Trophoblast cell (in vitro differentiated cells and primary cell): ENCODE results near the gene POM121.
"Not testable (repeated sequence)": the region's sequence is repeated elsewhere in the genome, so short reads cannot be mapped to it uniquely, and the experiment has no call there.

Experiments used
- DNase-seq, 2 donors: peaks; one replicate each; pipeline ENCODE4 v3.0.0-alpha.2; 2016
- H2AFZ ChIP-seq: 2 replicates; pipeline ENCODE4 v1.6.1; 2013; ENCODE audit warnings: low read length, moderate library complexity, mild to moderate bottlenecking; ENCODE audit not compliant: insufficient read depth, poor library complexity
- H2AK5ac ChIP-seq: 2 replicates; pipeline ENCODE4 v1.6.1; 2013; ENCODE audit warnings: mild to moderate bottlenecking, low read length
- H2BK120ac ChIP-seq: 2 replicates; pipeline ENCODE4 v1.6.1; 2013; ENCODE audit warnings: low read length, mild to moderate bottlenecking, moderate library complexity; ENCODE audit not compliant: insufficient read depth, poor library complexity
- H2BK12ac ChIP-seq: 2 replicates; pipeline ENCODE4 v1.6.1; 2013; ENCODE audit warnings: mild to moderate bottlenecking, low read length, moderate library complexity
- H2BK5ac ChIP-seq: 2 replicates; pipeline ENCODE4 v1.6.1; 2013; ENCODE audit warnings: low read length, low read depth, moderate library complexity, mild to moderate bottlenecking; ENCODE audit not compliant: poor library complexity
- H3K14ac ChIP-seq: 2 replicates; pipeline ENCODE4 v1.6.1; 2013; ENCODE audit warnings: mild to moderate bottlenecking, low read length
- H3K18ac ChIP-seq: 2 replicates; pipeline ENCODE4 v1.6.1; 2013; ENCODE audit warnings: mild to moderate bottlenecking, low read length
- H3K23ac ChIP-seq: 2 replicates; pipeline ENCODE4 v1.6.1; 2013; ENCODE audit warnings: low read length
- H3K27ac ChIP-seq: 2 replicates; pipeline ENCODE4 v1.5.1; 2013; ENCODE audit warnings: low read depth, mild to moderate bottlenecking, inconsistent platforms, low read length, moderate library complexity
- H3K27me3 ChIP-seq: 2 replicates; pipeline ENCODE4 v1.6.1; 2013; ENCODE audit warnings: inconsistent platforms, mild to moderate bottlenecking, low read length, moderate library complexity; ENCODE audit not compliant: insufficient read depth
- H3K36me3 ChIP-seq, 2 experiments: 1 replicate in 1 of 2; 2 replicates in 1 of 2; pipeline ENCODE4 v1.6.1; 2013; ENCODE audit warnings: low read length in 2 of 2, mild to moderate bottlenecking in 2 of 2, moderate library complexity in 1 of 2; ENCODE audit not compliant: insufficient read depth in 2 of 2, control insufficient read depth in 1 of 2
- H3K4ac ChIP-seq: 2 replicates; pipeline ENCODE4 v1.6.1; 2013; ENCODE audit warnings: low read depth, mild to moderate bottlenecking, low read length, moderate library complexity
- H3K4me1 ChIP-seq, 2 experiments: 1 replicate in 1 of 2; 2 replicates in 1 of 2; pipeline ENCODE4 v1.6.1; 2013; ENCODE audit warnings: low read length in 2 of 2, mild to moderate bottlenecking in 2 of 2, moderate library complexity in 1 of 2; ENCODE audit not compliant: insufficient read depth in 2 of 2, control insufficient read depth in 1 of 2
- H3K4me2 ChIP-seq: 2 replicates; pipeline ENCODE4 v1.6.1; 2013; ENCODE audit warnings: inconsistent platforms, mild to moderate bottlenecking, low read length, moderate library complexity
- H3K4me3 ChIP-seq: 2 replicates; pipeline ENCODE4 v1.5.1; 2013; ENCODE audit warnings: mild to moderate bottlenecking, low read depth, low read length, inconsistent platforms
- H3K79me1 ChIP-seq: one replicate; pipeline ENCODE4 v1.6.1; 2013; ENCODE audit warnings: low read length
- H3K79me2 ChIP-seq: 2 replicates; pipeline ENCODE4 v1.6.1; 2013; ENCODE audit warnings: low read length, mild to moderate bottlenecking; ENCODE audit not compliant: control insufficient read depth, insufficient read depth, poor library complexity
- H3K9ac ChIP-seq: 2 replicates; pipeline ENCODE4 v1.6.1; 2013; ENCODE audit warnings: mild to moderate bottlenecking, low read length
- H3K9me3 ChIP-seq: 2 replicates; pipeline ENCODE4 v1.6.1; 2013; ENCODE audit warnings: low read depth, mild to moderate bottlenecking, control low read depth, inconsistent platforms, low read length; ENCODE audit not compliant: insufficient read depth
- H4K12ac ChIP-seq: 2 replicates; pipeline ENCODE4 v1.6.1; 2013; ENCODE audit warnings: low read depth, mild to moderate bottlenecking, low read length, moderate library complexity
- H4K8ac ChIP-seq: 2 replicates; pipeline ENCODE4 v1.6.1; 2013; ENCODE audit warnings: low read depth, mild to moderate bottlenecking, low read length, moderate library complexity
- H4K91ac ChIP-seq: one replicate; pipeline ENCODE4 v1.6.1; 2013; ENCODE audit warnings: low read depth, mild to moderate bottlenecking, low read length, moderate library complexity
- WGBS: extraction: QIAGEN DNeasy Blood & Tissue Kit; methylation state at CpG from one replicate; pipeline ENCODE4 v1.1.7; 2013; ENCODE audit warnings: missing lambda C conversion rate; ENCODE audit not compliant: insufficient read length, insufficient coverage; ENCODE audit errors: extremely low coverage; 5-methylcytosine and 5-hydroxymethylcytosine counted together

POM121 gene

DNA sequence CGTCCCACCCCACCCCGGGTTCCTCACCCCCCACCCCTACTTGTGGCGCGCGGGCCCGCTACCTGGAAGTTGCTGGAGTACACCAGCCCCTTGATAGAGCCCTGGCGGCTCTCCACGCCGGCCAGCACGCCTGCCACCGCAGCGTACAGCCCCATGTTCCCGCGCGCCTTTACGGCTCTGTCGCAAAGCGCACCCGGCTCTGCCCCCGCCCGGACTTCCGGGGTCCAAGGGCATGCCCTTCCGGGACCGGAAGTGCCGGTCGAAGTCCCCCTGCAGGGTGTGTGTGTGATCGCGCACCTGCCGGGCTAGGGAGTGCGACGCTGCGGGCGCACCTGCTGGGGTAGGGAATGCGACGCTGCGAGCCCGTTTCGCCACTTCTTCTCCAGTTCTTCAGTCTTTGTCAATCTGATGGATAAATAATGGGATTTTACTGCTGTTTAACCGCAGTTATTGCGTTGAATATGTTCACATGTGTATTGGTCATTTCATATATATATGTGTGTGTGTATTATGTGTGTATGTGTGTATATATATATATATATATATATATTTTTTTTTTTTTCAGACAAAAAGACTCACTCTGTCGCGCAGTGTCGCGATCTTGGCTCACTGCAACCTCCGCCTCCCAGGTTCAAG lies 29.8 kb downstream of the POM121 start:
- H2BK12ac ChIP-seq, H3K4me1 ChIP-seq, H3K9me3 ChIP-seq, H2BK120ac ChIP-seq, H3K18ac ChIP-seq, H3K27ac ChIP-seq, H3K27me3 ChIP-seq, H3K4me2 ChIP-seq, H3K36me3 ChIP-seq, H2AFZ ChIP-seq, H3K79me1 ChIP-seq, DNase-seq, H3K14ac ChIP-seq, H3K23ac ChIP-seq, H3K9ac ChIP-seq, H3K4me3 ChIP-seq, H3K79me2 ChIP-seq, H2AK5ac ChIP-seq, H4K8ac ChIP-seq, H4K12ac ChIP-seq, H3K4ac ChIP-seq, H4K91ac ChIP-seq, H2BK5ac ChIP-seq: not testable (repeated sequence)
- no CpG with 5 or more reads among the region's 45 CpGs for WGBS

DNA sequence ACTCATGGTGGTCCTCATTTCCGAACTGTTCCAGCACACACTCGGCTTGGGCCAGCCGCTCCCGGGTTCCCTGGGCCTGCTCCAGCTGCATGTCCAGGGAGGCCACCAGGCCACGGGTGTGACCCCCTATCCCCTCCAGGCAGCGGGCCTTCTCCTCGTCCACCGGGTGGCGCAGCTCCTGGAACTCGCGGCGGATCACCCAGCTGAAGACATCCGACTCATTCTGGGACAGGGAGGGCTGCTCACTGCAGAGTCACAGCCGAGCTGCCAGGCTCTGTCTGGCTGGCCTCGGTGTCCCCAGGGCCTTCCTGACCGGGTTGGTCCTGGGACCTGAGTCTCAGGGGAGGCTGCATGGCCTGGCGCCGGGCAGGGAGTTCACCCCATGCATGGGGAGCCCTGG lies 35.1 kb downstream of the POM121 start:
- not testable (repeated sequence) for H3K23ac ChIP-seq, H4K12ac ChIP-seq, H3K9ac ChIP-seq, H3K27me3 ChIP-seq, H3K4ac ChIP-seq, H2BK120ac ChIP-seq, DNase-seq, H3K18ac ChIP-seq, H3K36me3 ChIP-seq, H3K79me2 ChIP-seq, H2BK12ac ChIP-seq, H3K4me3 ChIP-seq, H2AFZ ChIP-seq, H4K8ac ChIP-seq, H3K79me1 ChIP-seq, H3K4me2 ChIP-seq, H2BK5ac ChIP-seq, H3K9me3 ChIP-seq, H2AK5ac ChIP-seq, H3K4me1 ChIP-seq, H3K14ac ChIP-seq, H4K91ac ChIP-seq, H3K27ac ChIP-seq
- WGBS: no CpG with 5 or more reads among the region's 18 CpGs

DNA sequence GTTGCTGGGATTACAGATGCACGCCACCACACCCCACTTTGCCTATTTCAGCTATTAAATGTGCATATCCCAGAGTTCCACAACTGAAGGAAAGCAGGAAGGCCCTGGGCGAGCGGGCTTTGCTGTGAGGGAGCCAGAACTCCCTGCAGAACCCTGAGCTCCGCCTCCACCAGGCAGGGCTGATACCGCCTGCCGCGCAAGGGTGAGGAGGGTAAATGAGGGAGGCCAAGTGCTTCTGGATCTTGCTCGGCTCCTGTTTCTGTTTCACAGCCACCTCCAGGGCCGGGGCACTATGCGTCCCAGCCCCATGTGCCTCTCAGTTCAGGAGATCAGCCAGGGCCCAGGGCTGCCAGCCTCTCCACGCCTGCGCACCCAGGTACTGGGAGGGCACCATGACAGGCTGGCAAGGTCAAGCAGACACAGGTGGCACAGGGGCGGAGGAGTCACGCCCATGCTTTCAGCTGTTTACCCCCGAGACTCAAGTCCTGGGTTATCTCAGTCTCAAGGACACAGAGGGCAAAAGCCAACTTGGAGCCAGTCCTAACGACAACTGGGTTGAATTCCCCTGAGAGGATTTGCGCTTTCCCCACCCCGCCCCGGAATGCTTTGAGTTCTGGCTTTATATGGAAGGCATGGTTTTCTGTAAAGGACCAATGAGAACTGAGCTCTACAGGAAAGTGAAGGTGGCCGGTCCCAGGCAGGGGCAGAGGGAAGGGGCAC lies 35.9 kb downstream of the POM121 start:
- H2BK120ac ChIP-seq, H2BK5ac ChIP-seq, H3K23ac ChIP-seq, H4K8ac ChIP-seq, H3K79me2 ChIP-seq, H3K36me3 ChIP-seq, H3K14ac ChIP-seq, H3K4me1 ChIP-seq, H4K12ac ChIP-seq, H2AK5ac ChIP-seq, H4K91ac ChIP-seq, DNase-seq, H3K27me3 ChIP-seq, H3K9ac ChIP-seq, H3K27ac ChIP-seq, H2BK12ac ChIP-seq, H3K9me3 ChIP-seq, H3K4me3 ChIP-seq, H3K4ac ChIP-seq, H3K4me2 ChIP-seq, H2AFZ ChIP-seq, H3K79me1 ChIP-seq, H3K18ac ChIP-seq: not testable (repeated sequence)
- WGBS: no CpG with 5 or more reads among the region's 20 CpGs

DNA sequence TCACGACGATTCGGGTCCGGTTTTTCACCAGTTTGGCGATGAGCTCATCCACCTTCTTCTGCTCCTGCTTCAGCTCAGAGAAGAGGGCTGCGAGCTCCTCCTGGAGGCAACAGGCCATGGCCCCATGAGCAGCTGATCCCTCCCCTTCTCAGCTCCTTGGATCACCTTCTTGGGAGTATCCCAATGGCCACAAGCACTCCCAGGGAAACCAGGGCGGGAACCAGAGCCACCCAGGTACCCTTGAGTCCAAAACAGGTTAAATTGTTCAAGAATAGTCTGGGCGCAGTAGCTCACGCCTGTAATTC lies 36.4 kb downstream of the POM121 start:
- H3K14ac ChIP-seq, H2BK120ac ChIP-seq, H3K9me3 ChIP-seq, H3K23ac ChIP-seq, H3K4me1 ChIP-seq, H3K18ac ChIP-seq, DNase-seq, H3K4ac ChIP-seq, H3K4me3 ChIP-seq, H4K91ac ChIP-seq, H3K4me2 ChIP-seq, H3K79me2 ChIP-seq, H2BK12ac ChIP-seq, H2BK5ac ChIP-seq, H2AFZ ChIP-seq, H4K8ac ChIP-seq, H4K12ac ChIP-seq, H3K9ac ChIP-seq, H3K27me3 ChIP-seq, H3K27ac ChIP-seq, H2AK5ac ChIP-seq, H3K36me3 ChIP-seq, H3K79me1 ChIP-seq: not testable (repeated sequence)
- no CpG with 5 or more reads among the region's 9 CpGs for WGBS
